Pancreas (tissue), 10 donors: Measurements from ENCODE around the gene CTTNBP2NL. TPM values are rescaled to one million over a fixed set of nuclear protein-coding genes. Genes with fewer than 3 reads are reported as not detected.

Experiments
- ATAC-seq, 4 donors: fragments of 200-7000 bp; cut with Tn5 transposase; one replicate each; pipeline versions ENCODE4 v1.8.0 to v1.9.1; 2020; ENCODE audit warnings: mild to moderate bottlenecking in 4 of 4, moderate library complexity in 4 of 4
- DNase-seq, 6 donors: peaks; one replicate each; pipeline ENCODE4 v3.0.0-alpha.2; 2020
- FAIRE-seq: peaks from 2 replicates; lab custom pipeline; 2012; peaks lifted over from hg19 to GRCh38; lab: Jason Lieb, UNC
- H3K27ac ChIP-seq, 4 donors: fragments of 200-600 bp; sonication (generic); 1 replicate in 3 of 4; 2 replicates in 1 of 4; pipeline versions ENCODE4 v1.5.0 to v1.8.0; 2020
- H3K27me3 ChIP-seq, 4 donors: fragments of 200-600 bp; one replicate each; pipeline ENCODE4 v1.8.0; 2021
- H3K36me3 ChIP-seq, 3 donors: fragments of 200-600 bp; sonication (generic) in 1 of 3; one replicate each; pipeline versions ENCODE4 v1.5.0 to v1.8.0; 2020 to 2021
- H3K4me1 ChIP-seq, 3 donors: fragments of 200-600 bp; one replicate each; pipeline ENCODE4 v1.8.0; 2021
- H3K4me3 ChIP-seq, 4 donors: fragments of 200-600 bp; sonication (generic) in 2 of 4; one replicate each; pipeline versions ENCODE4 v1.5.0 to v1.8.0; 2020 to 2021
- H3K9me3 ChIP-seq, 4 donors: fragments of 200-600 bp; one replicate each; pipeline ENCODE4 v1.8.0; 2021
- WGBS, 2 donors: extraction: QIAGEN DNeasy Blood & Tissue Kit; methylation state at CpG; one replicate each; pipeline ENCODE4 v1.1.7; 2013; 5-methylcytosine and 5-hydroxymethylcytosine counted together
- intact Hi-C, 3 donors: fragments of 100-400 bp; cut with DNase I; formaldehyde crosslinking; loops; one replicate each; pipeline versions ENCODE4 v1.11.1 to v1.14.2; 2022
- polyA plus RNA-seq, 2 donors: library from polyadenylated mRNA; stranded (reverse); fragments of 200-250 nt; gene quantifications; one replicate each; pipeline ENCODE4 v1.2.3, GENCODE V29; 2013
- total RNA-seq, 6 donors: library from RNA; stranded (reverse); fragmentation: NEBNext Ultra II Directional in 4 of 6; extraction: Animal tissue kit (Norgen Biotek cat#: 25700) in 4 of 6; gene quantifications; one replicate each; pipeline versions ENCODE4 v1.2.1 to v1.2.4, GENCODE V29; 2021 to 2023
- TF ChIP-seq, protein P1 (sequence below), 4 donors: fragments of 200-600 bp; sonication (generic) in 3 of 4; IDR thresholded peaks; one replicate each; pipeline versions ENCODE4 v1.5.0 to v1.8.0; 2021; ENCODE audit warnings: antibody characterized with exemption in 4 of 4
- donor health status: healthy with polysubstance abuse.
- donor health status: DM: no; HTN: no; CAD: no; lungs with moderate emphysema.
- donor health status: DM: no; HTN: no; CAD: no.
- donor health status: control.
- donor health status: control.
- donor health status: Bipolar disorder and iron deficiency.
- donor health status: DM: yes; HTN: yes; CAD: no.
- donor health status: DM: no; HTN: no; CAD: no.
- donor health status: DM: no; HTN: no; CAD: no.
- donor health status: DM: yes; HTN: yes; CAD: no.

The CTTNBP2NL gene
- total and polyA plus RNA-seq, 8 donors = 2.8 to 24.0 (median 5.8) TPM

DNA sequence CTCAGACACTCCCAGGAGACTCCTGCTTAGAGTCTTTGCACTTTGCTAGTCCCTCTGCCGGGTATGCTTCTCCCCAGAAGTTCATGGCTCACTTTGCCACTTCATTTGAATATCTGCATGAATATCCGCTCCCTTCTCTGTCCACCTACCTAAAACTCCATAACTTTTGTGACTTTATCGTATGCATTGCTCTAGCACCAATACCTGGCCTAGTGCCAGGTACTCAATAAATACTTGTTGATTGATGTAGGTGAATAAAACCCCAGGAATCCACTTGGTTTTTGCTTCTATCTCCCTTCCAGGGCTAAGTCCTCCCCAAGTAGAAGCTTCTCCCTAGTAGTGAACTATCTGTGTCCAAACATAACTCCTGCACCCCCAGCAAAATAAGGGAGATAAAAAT is 27.8 kb upstream of the CTTNBP2NL start:
- DNase-seq (no peak), FAIRE-seq (no peak), ATAC-seq (no peak)
- Histone ChIP-seq H3K36me3 (no peaks in the 10 kb centered on the region), H3K9me3 (no peaks in the 10 kb centered on the region), H3K4me1 (peaks cover 0 to 3% (median 0%) of the 10 kb centered on the region in 3 donors), H3K4me3 (no peak overlapping the region), H3K27me3 (no peaks in the 10 kb centered on the region), H3K27ac (no peak overlapping the region)
- 73 to 74% methylated on average over 3 of the region's 3 CpGs for WGBS, 2 donors
- TF ChIP-seq, protein P1, sequence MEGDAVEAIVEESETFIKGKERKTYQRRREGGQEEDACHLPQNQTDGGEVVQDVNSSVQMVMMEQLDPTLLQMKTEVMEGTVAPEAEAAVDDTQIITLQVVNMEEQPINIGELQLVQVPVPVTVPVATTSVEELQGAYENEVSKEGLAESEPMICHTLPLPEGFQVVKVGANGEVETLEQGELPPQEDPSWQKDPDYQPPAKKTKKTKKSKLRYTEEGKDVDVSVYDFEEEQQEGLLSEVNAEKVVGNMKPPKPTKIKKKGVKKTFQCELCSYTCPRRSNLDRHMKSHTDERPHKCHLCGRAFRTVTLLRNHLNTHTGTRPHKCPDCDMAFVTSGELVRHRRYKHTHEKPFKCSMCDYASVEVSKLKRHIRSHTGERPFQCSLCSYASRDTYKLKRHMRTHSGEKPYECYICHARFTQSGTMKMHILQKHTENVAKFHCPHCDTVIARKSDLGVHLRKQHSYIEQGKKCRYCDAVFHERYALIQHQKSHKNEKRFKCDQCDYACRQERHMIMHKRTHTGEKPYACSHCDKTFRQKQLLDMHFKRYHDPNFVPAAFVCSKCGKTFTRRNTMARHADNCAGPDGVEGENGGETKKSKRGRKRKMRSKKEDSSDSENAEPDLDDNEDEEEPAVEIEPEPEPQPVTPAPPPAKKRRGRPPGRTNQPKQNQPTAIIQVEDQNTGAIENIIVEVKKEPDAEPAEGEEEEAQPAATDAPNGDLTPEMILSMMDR (IDR thresholded peaks at IDR 0.05) = no peak
- intact Hi-C loops = no loop called here

DNA sequence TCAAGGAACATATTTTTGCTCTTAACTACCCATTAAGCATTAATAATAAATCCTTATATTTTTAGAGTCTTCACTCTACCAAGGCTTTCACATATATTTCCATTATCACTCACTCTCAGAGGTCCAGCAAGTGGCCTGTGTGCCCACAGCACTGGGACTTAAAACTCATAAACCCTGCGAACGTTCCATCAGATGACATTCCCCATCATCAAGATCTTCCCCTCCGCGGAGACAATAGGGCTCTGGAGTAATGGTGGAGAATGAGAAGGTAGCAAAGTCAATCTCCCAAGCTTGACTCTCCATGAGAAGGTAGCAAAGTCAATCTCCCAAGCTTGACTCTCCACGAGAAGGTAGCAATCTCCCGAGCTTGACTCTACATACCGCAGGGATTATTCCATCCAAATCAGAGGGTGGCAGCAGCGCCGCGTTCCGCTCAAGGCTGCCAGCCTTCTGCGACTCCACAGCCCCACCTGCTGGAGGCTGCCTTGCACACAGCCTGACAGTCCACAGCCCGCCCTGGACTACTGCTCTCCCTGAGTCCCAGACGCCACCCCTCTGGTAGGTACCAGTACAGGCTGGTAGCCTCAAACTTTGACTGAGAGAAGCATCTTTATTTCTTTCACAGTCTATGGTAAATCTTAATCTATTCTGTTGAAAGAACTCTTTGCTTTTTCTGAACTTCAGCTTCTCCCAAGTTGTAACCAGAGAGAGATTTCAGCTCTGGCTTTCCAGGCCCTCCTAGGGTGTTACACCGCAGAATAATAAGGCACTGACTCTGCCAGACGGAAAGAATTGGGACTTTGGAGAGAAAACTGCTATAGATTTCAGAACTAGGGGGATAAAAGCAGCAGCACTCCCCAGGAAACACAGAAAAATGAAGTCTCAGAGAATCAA is 26.4 kb upstream of the CTTNBP2NL start:
- ATAC-seq = peak; percentile 99 to 100 (median 100)

DNA sequence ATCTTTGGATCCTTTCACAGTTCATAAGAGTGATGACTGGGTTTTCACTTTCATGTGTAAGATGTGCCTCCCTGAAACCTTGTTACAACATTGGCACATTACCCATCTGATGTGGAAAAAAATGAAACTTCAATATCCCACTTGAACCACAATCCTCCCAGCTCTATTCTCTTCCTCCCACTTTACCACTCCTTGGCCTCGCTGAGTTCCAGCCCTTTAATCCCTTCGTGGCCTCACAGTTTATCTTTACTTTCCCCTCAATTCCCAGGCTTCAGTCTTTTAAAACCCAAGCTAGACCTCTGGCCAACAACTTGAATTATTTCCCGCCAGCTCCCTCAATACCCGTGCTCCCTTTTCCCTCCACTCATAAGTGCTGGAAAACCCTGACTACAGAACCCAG is 25.0 kb upstream of the CTTNBP2NL start:
- TF ChIP-seq, protein P1 (IDR thresholded peaks at IDR 0.05) = no peak
- no peak overlapping the region for H3K4me3 ChIP-seq
- WGBS, 2 donors = 65 to 70% methylated on average over 4 of the region's 4 CpGs
- H3K27me3 ChIP-seq = no peaks in the 10 kb centered on the region
- DNase-seq (no peak), ATAC-seq (no peak), FAIRE-seq (no peak)
- no peaks in the 10 kb centered on the region for H3K9me3 ChIP-seq
- intact Hi-C loops = no loop called here
- H3K36me3 ChIP-seq = no peaks in the 10 kb centered on the region
- H3K4me1 ChIP-seq = peaks cover 0 to 11% (median 4%) of the 10 kb centered on the region in 3 donors
- no peak overlapping the region for H3K27ac ChIP-seq

More for the DNA sequence above, 26.4 kb upstream of the CTTNBP2NL start:
- FAIRE-seq = no peak
- intact Hi-C loops = no loop called here
- no peak overlapping the region for H3K27ac ChIP-seq
- WGBS, 2 donors = 19 to 21% methylated on average over 16 of the region's 16 CpGs
- H3K9me3 ChIP-seq = no peaks in the 10 kb centered on the region
- DNase-seq = peak; percentile 77 to 99 (median 92)
- peaks cover 0 to 6% (median 0%) of the 10 kb centered on the region in 3 donors for H3K4me1 ChIP-seq
- H3K27me3 ChIP-seq = no peaks in the 10 kb centered on the region
- TF ChIP-seq, protein P1 (IDR thresholded peaks at IDR 0.05) = peak; percentile 94 to 97 (median 96)
- no peak overlapping the region for H3K4me3 ChIP-seq
- H3K36me3 ChIP-seq = no peaks in the 10 kb centered on the region

DNA sequence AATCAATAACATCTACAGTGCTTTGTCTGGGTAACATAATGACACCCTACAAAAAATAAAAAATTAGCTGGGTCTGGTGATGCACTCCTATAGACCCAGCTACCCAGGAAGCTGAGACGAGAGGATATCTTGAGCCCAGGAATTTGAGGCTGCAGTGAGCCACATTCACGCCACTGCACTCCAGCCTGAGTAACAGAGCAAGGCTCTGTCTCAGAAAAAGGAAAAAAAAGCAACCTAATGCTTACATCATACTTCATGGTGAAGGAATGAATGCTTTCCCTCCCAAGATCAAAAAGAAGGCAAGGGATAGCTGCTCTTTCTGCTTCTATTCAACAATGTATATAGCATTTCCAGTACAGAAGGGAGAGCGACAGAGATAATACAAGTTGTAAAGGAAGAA is 24.2 kb upstream of the CTTNBP2NL start:
- Histone ChIP-seq H3K36me3 (no peaks in the 10 kb centered on the region), H3K4me1 (peaks cover 0 to 12% (median 4%) of the 10 kb centered on the region in 3 donors), H3K27me3 (no peaks in the 10 kb centered on the region), H3K27ac (no peak overlapping the region), H3K4me3 (no peak overlapping the region), H3K9me3 (no peaks in the 10 kb centered on the region)
- TF ChIP-seq, protein P1 (IDR thresholded peaks at IDR 0.05) = no peak
- FAIRE-seq (no peak), ATAC-seq (no peak), DNase-seq (no peak)
- WGBS, 2 donors = 86 to 96% methylated on average over 3 of the region's 3 CpGs
- intact Hi-C loops = no loop called here

DNA sequence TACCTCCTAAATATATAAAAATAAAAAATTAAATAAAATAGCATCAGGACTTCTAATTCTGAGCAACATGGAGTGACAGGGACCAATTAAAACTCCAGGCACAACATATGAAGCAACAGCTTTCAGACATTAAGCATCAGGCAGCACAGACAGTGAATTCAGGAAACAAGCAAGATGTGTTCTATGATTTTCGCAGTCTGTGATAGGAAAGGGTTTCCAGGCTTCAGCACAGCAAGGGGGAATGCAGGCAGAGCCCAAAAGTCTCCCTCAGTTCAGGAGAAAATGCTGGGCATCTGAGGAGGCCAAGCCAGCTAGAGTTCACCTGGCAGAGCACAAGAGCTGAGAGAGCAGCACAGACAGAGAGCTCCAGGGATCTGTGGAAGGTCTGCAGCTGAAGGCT is 22.2 kb upstream of the CTTNBP2NL start:
- DNase-seq (no peak), FAIRE-seq (no peak), ATAC-seq (no peak)
- H3K27me3 ChIP-seq = no peaks in the 10 kb centered on the region
- TF ChIP-seq, protein P1 (IDR thresholded peaks at IDR 0.05) = no peak
- H3K27ac ChIP-seq = no peak overlapping the region
- 58 to 60% methylated on average over 1 of the region's 1 CpG for WGBS, 2 donors
- no peak overlapping the region for H3K4me3 ChIP-seq
- no peaks in the 10 kb centered on the region for H3K36me3 ChIP-seq
- intact Hi-C loops = no loop called here
- no peaks in the 10 kb centered on the region for H3K9me3 ChIP-seq
- peaks cover 0 to 12% (median 4%) of the 10 kb centered on the region in 3 donors for H3K4me1 ChIP-seq
